Cerebellar cortex (tissue), 1 donor: ENCODE data around the gene KNDC1.

Source experiments
- DNase-seq: peaks from one replicate; pipeline ENCODE4 v3.0.0-alpha.2; 2015; ENCODE audit warnings: low spot score

The KNDC1 gene

GRCh38 chr10:133242611-133243356, 82.8 kb downstream of the KNDC1 start:
- DNase-seq = no peak

DNA sequence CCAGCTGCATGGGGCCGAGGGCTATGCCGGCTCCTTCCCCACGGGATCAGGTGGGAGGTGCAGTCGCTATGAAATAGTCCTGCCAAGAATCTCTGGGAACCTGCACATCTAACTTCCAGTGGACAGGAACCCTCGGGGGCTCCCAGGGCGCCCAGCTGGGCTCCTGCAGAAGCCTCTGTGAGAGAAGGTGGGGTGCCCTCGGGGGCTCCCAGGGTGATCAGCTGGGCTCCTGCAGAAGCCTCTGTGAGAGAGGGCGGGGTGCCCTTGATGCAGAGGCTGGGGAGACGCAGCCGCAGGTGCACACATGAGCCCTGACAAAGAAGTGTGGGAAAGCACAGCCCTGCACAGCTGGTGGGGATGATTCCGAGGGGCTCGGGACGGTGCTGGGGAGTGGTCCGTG, 83.6 kb downstream of the KNDC1 start:
- DNase-seq = no peak

- DNase-seq = no peak
Measured at GRCh38 chr10:133245439-133246235, 85.6 kb downstream of the KNDC1 start.

- no peak for DNase-seq
Measured at GRCh38 chr10:133246236-133246626, 86.2 kb downstream of the KNDC1 start.

GRCh38 chr10:133247681-133248333, 87.8 kb downstream of the KNDC1 start:
- DNase-seq = no peak

DNA sequence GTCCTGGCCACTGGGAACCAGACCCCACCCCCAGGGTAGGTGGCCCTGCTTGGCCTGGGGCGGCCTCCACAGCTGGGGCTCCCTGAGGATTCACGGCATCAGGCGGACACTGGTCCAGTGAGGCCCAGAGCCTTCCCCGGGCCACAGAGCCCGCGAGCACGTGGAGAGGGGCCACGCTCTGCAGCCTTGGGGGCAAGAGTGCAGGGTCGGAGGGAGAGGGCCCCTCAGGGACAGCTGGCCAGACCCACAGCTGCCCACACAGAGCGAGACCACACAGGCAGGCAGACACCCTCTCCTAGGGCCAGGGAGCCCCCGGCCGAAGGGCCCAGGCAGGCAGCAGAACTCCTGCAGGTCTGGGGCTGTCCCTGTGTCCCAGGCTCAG, 88.3 kb downstream of the KNDC1 start:
- DNase-seq = no peak

- no peak for DNase-seq
Measured at GRCh38 chr10:133249094-133249780, 89.2 kb downstream of the KNDC1 start.

DNA sequence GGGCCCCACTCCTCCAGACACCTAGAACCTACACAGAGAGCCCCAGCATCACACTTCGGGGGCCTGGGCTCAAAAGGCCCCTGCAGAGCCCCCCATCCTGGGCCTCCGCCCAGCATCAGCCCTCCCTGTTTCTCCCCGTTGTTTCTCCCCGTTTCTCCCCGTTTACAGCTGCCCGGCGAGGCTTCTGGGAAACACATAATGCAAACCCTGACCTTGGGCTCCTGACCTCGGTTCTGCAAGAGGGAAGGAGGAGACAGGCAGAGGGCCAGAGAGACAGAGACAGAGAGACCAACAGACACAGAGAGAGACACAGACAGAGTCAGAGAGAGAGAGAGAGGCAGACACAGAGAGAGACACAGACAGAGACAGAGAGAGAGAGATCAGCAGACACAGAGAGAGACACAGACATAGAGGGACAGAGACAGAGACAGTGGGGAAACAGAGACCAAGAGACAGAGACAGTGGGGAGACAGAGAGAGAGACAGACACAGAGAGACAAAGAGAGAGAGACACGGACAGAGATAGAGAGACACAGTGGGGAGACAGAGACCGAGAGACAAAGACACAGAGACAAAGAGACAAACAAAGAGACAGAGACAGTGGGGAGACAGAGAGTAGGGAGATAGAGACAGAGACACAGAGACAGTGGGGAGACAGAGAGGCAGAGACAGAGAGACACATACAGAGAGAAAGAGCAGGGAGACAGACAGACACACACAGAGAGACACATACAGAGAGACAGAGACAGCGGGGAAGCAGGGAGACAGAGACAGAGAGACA, 90.1 kb downstream of the KNDC1 start:
- no peak for DNase-seq

- no peak for DNase-seq
Measured at GRCh38 chr10:133251388-133252222, 91.6 kb downstream of the KNDC1 start.

DNA sequence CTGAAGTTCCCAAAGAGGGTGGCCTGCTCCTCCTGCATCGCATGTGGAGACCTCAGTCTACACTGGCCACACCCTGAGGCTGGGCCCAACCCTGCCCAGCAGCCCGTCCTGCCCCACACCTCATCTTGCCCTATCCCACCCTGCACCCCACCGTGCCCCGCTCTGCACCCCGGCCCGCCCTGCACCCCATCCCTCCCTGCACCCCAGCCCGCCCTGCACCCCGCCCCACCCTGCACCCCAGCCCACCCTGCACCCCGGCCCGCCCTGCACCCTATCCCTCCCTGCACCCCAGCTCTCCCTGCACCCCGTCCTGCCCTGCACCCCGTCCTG, 92.2 kb downstream of the KNDC1 start:
- DNase-seq = no peak

GRCh38 chr10:133253361-133253955, 93.4 kb downstream of the KNDC1 start:
- no peak for DNase-seq

DNA sequence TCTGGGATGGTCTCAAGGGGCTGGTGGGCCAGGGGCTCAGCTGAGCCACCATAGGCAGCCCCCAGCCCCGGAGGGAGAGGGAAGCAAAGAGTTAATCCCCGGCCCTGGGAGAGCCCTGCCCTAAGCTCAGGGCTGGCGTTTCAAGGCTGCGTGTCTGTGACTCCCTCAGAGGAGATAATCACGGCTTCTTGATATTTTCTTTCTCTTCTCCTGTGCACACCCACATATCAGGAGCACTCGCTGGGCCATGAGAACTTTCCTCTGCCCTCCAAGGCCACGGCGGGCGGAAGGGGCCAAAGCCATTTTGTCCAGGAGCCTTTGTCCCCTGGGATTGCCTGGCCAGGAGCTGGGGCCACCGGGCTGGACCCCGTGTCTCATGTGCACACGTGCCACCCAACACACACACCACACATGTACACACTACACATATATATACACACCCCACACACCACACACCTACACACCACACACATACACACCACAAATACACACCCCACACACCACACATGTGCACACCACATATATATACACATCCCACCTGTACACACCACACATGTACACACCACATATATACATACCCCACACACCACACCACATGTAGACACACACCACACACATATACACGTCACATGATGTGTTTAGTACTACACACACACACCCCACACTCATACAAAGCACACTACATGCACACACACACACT, 94.6 kb downstream of the KNDC1 start:
- no peak for DNase-seq

GRCh38 chr10:133255323-133255722, 95.3 kb downstream of the KNDC1 start:
- DNase-seq = no peak

- DNase-seq = peak; percentile 34
Measured at GRCh38 chr10:133257489-133258065, 97.6 kb downstream of the KNDC1 start.

DNA sequence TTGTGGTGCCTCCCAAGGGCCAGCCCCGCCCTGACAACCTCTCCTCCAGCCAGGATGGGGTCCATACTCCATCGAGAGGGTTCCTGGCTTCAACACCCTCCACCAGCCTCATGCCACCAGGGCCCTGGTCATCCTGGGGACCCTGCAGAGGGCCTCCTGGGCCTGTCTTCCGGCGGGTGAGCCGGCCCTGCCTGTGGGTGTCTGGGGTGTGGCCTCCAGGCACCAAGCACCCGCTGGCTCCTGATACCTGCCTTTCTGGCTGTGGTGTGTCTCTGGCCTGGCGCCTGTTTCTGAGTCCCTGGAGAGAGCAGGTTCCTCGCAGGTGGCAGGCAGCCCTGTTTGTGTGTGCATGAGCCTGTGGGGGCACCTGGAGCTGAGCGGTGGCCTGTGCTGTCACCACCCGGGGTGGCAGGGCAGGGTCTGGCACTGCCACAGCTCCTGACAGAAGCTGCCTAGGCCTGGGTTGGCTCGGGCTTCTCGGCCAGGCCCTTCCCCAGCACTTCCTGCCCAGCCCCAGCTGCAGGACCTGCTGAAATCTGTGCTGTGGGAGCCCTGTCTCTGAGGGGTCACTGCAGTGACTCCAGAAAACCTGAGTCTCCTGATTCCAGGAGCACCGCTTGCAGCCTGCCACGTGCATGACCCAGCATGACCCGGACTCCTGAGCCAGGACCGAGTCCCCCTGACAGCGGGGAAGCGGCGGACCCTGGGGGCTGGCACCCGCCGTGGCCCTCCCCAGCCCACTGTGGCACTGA, 98.2 kb downstream of the KNDC1 start:
- no peak for DNase-seq

- no peak for DNase-seq
Measured at GRCh38 chr10:133258818-133259601, 99.0 kb downstream of the KNDC1 start.

DNA sequence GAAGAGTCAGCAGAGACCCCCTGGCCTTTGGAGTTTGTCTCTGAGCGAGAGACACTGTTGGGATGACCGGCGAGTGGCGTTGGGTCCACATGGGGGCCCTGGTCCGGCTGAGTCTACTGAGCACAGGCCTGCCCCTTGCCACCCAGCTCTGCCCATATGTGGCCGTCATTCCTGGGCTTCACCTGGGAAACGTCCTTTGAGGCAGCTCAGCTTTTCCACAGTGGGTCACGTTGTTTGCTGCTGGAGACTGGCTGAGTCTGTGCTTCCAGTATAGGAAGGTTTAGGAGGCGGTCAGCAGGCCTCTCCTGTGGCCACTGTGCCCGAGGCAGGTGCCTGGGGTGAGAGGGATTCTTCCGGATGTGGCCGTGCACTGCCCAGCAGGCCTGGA, 99.6 kb downstream of the KNDC1 start:
- DNase-seq = no peak
